Keratinocyte (primary cell): ENCODE data around the gene ANOS1. TPM values are rescaled to one million over a fixed set of nuclear protein-coding genes. Genes with fewer than 3 reads are reported as not detected.

Experiments
- DNase-seq: peaks from one replicate; pipeline ENCODE4 v3.0.0-alpha.2; 2011; ENCODE audit warnings: low read depth, missing footprints, low spot score
- FAIRE-seq: peaks from 2 replicates; lab custom pipeline; 2011; peaks lifted over from hg19 to GRCh38; lab: Jason Lieb, UNC
- H2AFZ ChIP-seq: 2 replicates; pipeline ENCODE4 v1.6.0; 2012; ENCODE audit warnings: low read length, control low read depth, inconsistent platforms; ENCODE audit not compliant: control insufficient read depth
- H3K27ac ChIP-seq: 2 replicates; pipeline ENCODE4 v1.5.1; 2011; ENCODE audit warnings: low read length; ENCODE audit not compliant: control insufficient read depth, insufficient read depth
- H3K27me3 ChIP-seq: 3 replicates; pipeline ENCODE4 v1.6.0; 2011; ENCODE audit warnings: low read length; ENCODE audit not compliant: control insufficient read depth, insufficient read depth; ENCODE audit errors: extremely low read depth
- H3K36me3 ChIP-seq, 2 experiments: 2 replicates in 1 of 2; 3 replicates in 1 of 2; pipeline ENCODE4 v1.5.1; 2011; ENCODE audit warnings: low read length in 2 of 2, mild to moderate bottlenecking in 1 of 2; ENCODE audit not compliant: control insufficient read depth in 2 of 2, insufficient read depth in 2 of 2; ENCODE audit errors: extremely low read depth in 1 of 2
- H3K4me1 ChIP-seq: 3 replicates; pipeline ENCODE4 v1.5.1; 2011; ENCODE audit warnings: low read length; ENCODE audit not compliant: control insufficient read depth, insufficient read depth; ENCODE audit errors: extremely low read depth
- H3K4me2 ChIP-seq: 3 replicates; pipeline ENCODE4 v1.6.0; 2011; ENCODE audit warnings: low read depth, low read length; ENCODE audit not compliant: control insufficient read depth, insufficient read depth; ENCODE audit errors: extremely low read depth
- H3K4me3 ChIP-seq, 3 experiments: fragments of 200-600 bp in 1 of 3; sonication (generic) in 1 of 3; 2 replicates in 2 of 3; 3 replicates in 1 of 3; pipeline ENCODE4 v1.5.1; 2011 to 2016; ENCODE audit warnings: low read length in 3 of 3, mild to moderate bottlenecking in 3 of 3, control low read depth in 2 of 3, inconsistent platforms in 1 of 3, low read depth in 1 of 3, mixed read lengths in 1 of 3, mixed run types in 1 of 3, moderate library complexity in 1 of 3; ENCODE audit not compliant: control insufficient read depth in 2 of 3, insufficient read depth in 2 of 3; ENCODE audit errors: extremely low read depth in 1 of 3
- H3K79me2 ChIP-seq: 2 replicates; pipeline ENCODE4 v1.6.0; 2012; ENCODE audit warnings: low read length; ENCODE audit not compliant: control insufficient read depth, insufficient read depth
- H3K9ac ChIP-seq: 3 replicates; pipeline ENCODE4 v1.6.0; 2011; ENCODE audit warnings: low read length; ENCODE audit not compliant: control insufficient read depth, insufficient read depth; ENCODE audit errors: extremely low read depth
- H3K9me1 ChIP-seq: 3 replicates; pipeline ENCODE4 v1.6.0; 2011; ENCODE audit warnings: low read length; ENCODE audit not compliant: control insufficient read depth, insufficient read depth; ENCODE audit errors: extremely low read depth
- H3K9me3 ChIP-seq: 2 replicates; pipeline ENCODE4 v1.5.1; 2012; ENCODE audit warnings: low read depth, low read length; ENCODE audit not compliant: control insufficient read depth
- H4K20me1 ChIP-seq: 3 replicates; pipeline ENCODE4 v1.6.0; 2011; ENCODE audit warnings: low read length; ENCODE audit not compliant: control insufficient read depth, insufficient read depth; ENCODE audit errors: extremely low read depth
- CTCF ChIP-seq, 3 experiments: IDR thresholded peaks in 1 of 3; conservative IDR thresholded peaks in 1 of 3; optimal IDR thresholded peaks in 1 of 3; 2 replicates in 2 of 3; 3 replicates in 1 of 3; pipeline versions ENCODE3 to v1.5.1; 2011; ENCODE audit warnings: low read length in 3 of 3, mild to moderate bottlenecking in 3 of 3, moderate library complexity in 2 of 3, control low read depth in 1 of 3, inconsistent platforms in 1 of 3; ENCODE audit not compliant: insufficient read depth in 2 of 3; ENCODE audit errors: extremely low read depth in 1 of 3
- EZH2 ChIP-seq: IDR thresholded peaks from one replicate; pipeline ENCODE4 v1.6.1; 2012; ENCODE audit warnings: inconsistent platforms, mild to moderate bottlenecking, low read length, moderate library complexity
- dilution Hi-C: fragments of 300-500 bp; cut with MboI; formaldehyde crosslinking; loops from one replicate; pipeline ENCODE4 v1.7.0; 2020; ENCODE audit warnings: low sequenced_read_pairs; ENCODE audit not compliant: extremely low pct_ligation_motif_present
- polyA plus RNA-seq, 5 experiments: library from polyadenylated mRNA; depleted of rRNA in 3 of 5; stranded (reverse) in 3 of 5; stranded (forward) in 1 of 5; unstranded in 1 of 5; fragments of >200 nt; gene quantifications; 1 replicate in 1 of 5; 2 replicates in 3 of 5; 3 replicates in 1 of 5; pipeline versions ENCODE4 v1.2.1 to v1.2.3, GENCODE V29; 2011 to 2012; ENCODE audit warnings: missing spikeins in 2 of 5, low read depth in 1 of 5, low replicate concordance in 1 of 5

ANOS1 gene
- polyA plus RNA-seq, 1 donor (not counting 4 experiments of a cell fraction or from before 2014, with no cell fraction given): 4.0 TPM

- Histone ChIP-seq H3K36me3 (no peaks in the 10 kb centered on the region), H3K79me2 (no peaks in the 10 kb centered on the region), H3K4me3 (no peak overlapping the region), H3K27me3 (no peaks in the 10 kb centered on the region), H3K9me1 (no peaks in the 10 kb centered on the region), H3K4me1 (no peaks in the 10 kb centered on the region), H4K20me1 (no peaks in the 10 kb centered on the region), H3K27ac (no peak overlapping the region), H2AFZ (no peak overlapping the region), H3K4me2 (no peak overlapping the region), H3K9ac (no peak overlapping the region), H3K9me3 (no peaks in the 10 kb centered on the region)
- FAIRE-seq (no peak), DNase-seq (no peak)
- TF ChIP-seq EZH2 (no peak), CTCF (optimal IDR thresholded peaks at IDR 0.05 in 1 of 3, IDR thresholded peaks at IDR 0.05 in 1 of 3, conservative IDR thresholded peaks at IDR 0.05 in 1 of 3; ENCODE audit: extremely low read depth in 1 of 3, insufficient read depth in 2 of 3, low read length in 3 of 3) (no peak)
- dilution Hi-C loops: no loop called here
Measured at GRCh38 chrX:8649969-8650368, 82.0 kb downstream of the ANOS1 start.

DNA sequence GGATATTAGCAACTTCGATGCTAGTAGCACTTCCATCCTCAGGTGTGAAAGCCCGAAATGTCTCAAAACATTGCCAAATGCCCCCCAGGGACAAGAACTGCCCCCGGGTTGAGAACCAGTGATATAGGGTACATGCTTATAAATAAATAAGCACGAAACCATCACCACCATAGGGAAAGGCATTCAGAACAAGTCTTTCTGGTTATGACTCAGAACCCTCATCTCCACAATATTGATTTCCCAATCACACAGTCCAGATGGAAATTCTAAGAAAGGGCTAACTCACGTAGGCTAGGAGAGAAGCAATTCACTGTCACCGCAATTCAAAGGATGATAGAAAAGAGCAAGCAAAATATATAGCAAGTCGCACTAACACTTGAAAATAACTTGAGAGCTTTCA lies 84.8 kb downstream of the ANOS1 start:
- no peak overlapping the region for H3K4me2 ChIP-seq
- H3K79me2 ChIP-seq: no peaks in the 10 kb centered on the region
- no peaks in the 10 kb centered on the region for H3K9me1 ChIP-seq
- no peak overlapping the region for H3K9ac ChIP-seq
- H2AFZ ChIP-seq: no peak overlapping the region
- no peaks in the 10 kb centered on the region for H3K27me3 ChIP-seq
- dilution Hi-C loops: no loop called here
- H4K20me1 ChIP-seq: no peaks in the 10 kb centered on the region
- H3K9me3 ChIP-seq: no peaks in the 10 kb centered on the region
- TF ChIP-seq EZH2 (no peak), CTCF (optimal IDR thresholded peaks at IDR 0.05 in 1 of 3, IDR thresholded peaks at IDR 0.05 in 1 of 3, conservative IDR thresholded peaks at IDR 0.05 in 1 of 3; ENCODE audit: extremely low read depth in 1 of 3, insufficient read depth in 2 of 3, low read length in 3 of 3) (no peak)
- H3K4me3 ChIP-seq: no peak overlapping the region
- DNase-seq: no peak
- no peaks in the 10 kb centered on the region for H3K36me3 ChIP-seq
- H3K27ac ChIP-seq: no peak overlapping the region
- FAIRE-seq: no peak
- no peaks in the 10 kb centered on the region for H3K4me1 ChIP-seq
